Gastrocnemius medialis (tissue), 4 donors: ENCODE measurements around the gene TBC1D10A. TPM values are rescaled to one million over a fixed set of nuclear protein-coding genes. Genes with fewer than 3 reads are reported as not detected.

Source experiments
- ATAC-seq, 2 donors: fragments of 150-250 bp; one replicate each; pipeline ENCODE4 v1.9.1; 2016
- DNase-seq, 2 donors: peaks; one replicate each; pipeline ENCODE4 v3.0.0-alpha.2; 2019
- H3K27ac ChIP-seq, 4 donors: fragments of 200-600 bp; sonication (generic); 1 replicate in 1 of 4; 2 replicates in 3 of 4; pipeline ENCODE4 v1.5.1; 2016 to 2018; ENCODE audit warnings: mild to moderate bottlenecking in 2 of 4, moderate library complexity in 1 of 4
- H3K27me3 ChIP-seq, 3 donors: fragments of 200-600 bp; sonication (generic) in 2 of 3; 1 replicate in 1 of 3; 2 replicates in 2 of 3; pipeline versions ENCODE4 v1.5.1 to v1.6.0; 2016 to 2019; ENCODE audit warnings: mild to moderate bottlenecking in 1 of 3, moderate library complexity in 1 of 3
- H3K36me3 ChIP-seq, 2 donors: fragments of 200-600 bp; sonication (generic) in 1 of 2; one replicate each; pipeline ENCODE4 v1.5.1; 2017 to 2018
- H3K4me1 ChIP-seq, 2 donors: fragments of 200-600 bp; sonication (generic) in 1 of 2; one replicate each; pipeline ENCODE4 v1.5.1; 2016 to 2017; ENCODE audit warnings: mild to moderate bottlenecking in 2 of 2
- H3K4me3 ChIP-seq, 4 donors: fragments of 200-600 bp; sonication (generic) in 3 of 4; 1 replicate in 1 of 4; 2 replicates in 3 of 4; pipeline ENCODE4 v1.5.1; 2016 to 2019; ENCODE audit warnings: mild to moderate bottlenecking in 2 of 4
- H3K9me3 ChIP-seq, 3 donors: fragments of 200-600 bp; sonication (generic) in 2 of 3; 1 replicate in 1 of 3; 2 replicates in 2 of 3; pipeline ENCODE4 v1.5.1; 2016 to 2019
- POLR2A ChIP-seq, 2 donors: fragments of 450-650 bp; IDR thresholded peaks; one replicate each; pipeline ENCODE4 v1.6.1; 2017; ENCODE audit warnings: antibody characterized with exemption in 2 of 2, mild to moderate bottlenecking in 2 of 2, moderate library complexity in 2 of 2
- in situ Hi-C, 4 donors: fragments of 200-750 bp; cut with MboI; loops; one replicate each; pipeline versions ENCODE4 v1.15.0 to v1.8.0; 2017; ENCODE audit warnings: low sequenced_read_pairs in 4 of 4
- intact Hi-C: fragments of 100-400 bp; cut with DNase I; formaldehyde crosslinking; loops from one replicate; pipeline ENCODE4 v1.15.1; 2023; ENCODE audit warnings: low total_unique reads
- total RNA-seq, 4 donors: library from RNA; depleted of rRNA; stranded (reverse); fragments of >200 nt; gene quantifications; one replicate each; pipeline versions ENCODE4 v1.1.0 to v1.2.3, GENCODE V29; 2016
- TF ChIP-seq, protein P1 (sequence below), 5 experiments: fragments of 450-650 bp in 3 of 5; fragments of 200-600 bp in 2 of 5; sonication (generic) in 2 of 5; IDR thresholded peaks in 4 of 5; conservative IDR thresholded peaks in 1 of 5; 1 replicate in 4 of 5; 2 replicates in 1 of 5; pipeline ENCODE4 v1.5.1; 2016 to 2019; ENCODE audit warnings: antibody characterized with exemption in 5 of 5, mild to moderate bottlenecking in 3 of 5, moderate library complexity in 3 of 5

TBC1D10A gene, protein sequence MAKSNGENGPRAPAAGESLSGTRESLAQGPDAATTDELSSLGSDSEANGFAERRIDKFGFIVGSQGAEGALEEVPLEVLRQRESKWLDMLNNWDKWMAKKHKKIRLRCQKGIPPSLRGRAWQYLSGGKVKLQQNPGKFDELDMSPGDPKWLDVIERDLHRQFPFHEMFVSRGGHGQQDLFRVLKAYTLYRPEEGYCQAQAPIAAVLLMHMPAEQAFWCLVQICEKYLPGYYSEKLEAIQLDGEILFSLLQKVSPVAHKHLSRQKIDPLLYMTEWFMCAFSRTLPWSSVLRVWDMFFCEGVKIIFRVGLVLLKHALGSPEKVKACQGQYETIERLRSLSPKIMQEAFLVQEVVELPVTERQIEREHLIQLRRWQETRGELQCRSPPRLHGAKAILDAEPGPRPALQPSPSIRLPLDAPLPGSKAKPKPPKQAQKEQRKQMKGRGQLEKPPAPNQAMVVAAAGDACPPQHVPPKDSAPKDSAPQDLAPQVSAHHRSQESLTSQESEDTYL
- total RNA-seq = 1 to 10 TPM; 4.1 to 9.6 (median 6.2) TPM

- in situ Hi-C loops (no loop called here), intact Hi-C loops (loop anchor here (1.0 to 5.0 kb wide), 4 partner anchors 29 to 1530 kb away; partner anchors contain the start of genes CASTOR1, RNF215 and SF3A1)
- peak within 1 kb of the TSS; percentile 83 to 99 (median 87) for H3K4me3 ChIP-seq
- peak; percentile 75 to 84 for TF ChIP-seq POLR2A (IDR thresholded peaks at IDR 0.05)
- TF ChIP-seq, protein P1, sequence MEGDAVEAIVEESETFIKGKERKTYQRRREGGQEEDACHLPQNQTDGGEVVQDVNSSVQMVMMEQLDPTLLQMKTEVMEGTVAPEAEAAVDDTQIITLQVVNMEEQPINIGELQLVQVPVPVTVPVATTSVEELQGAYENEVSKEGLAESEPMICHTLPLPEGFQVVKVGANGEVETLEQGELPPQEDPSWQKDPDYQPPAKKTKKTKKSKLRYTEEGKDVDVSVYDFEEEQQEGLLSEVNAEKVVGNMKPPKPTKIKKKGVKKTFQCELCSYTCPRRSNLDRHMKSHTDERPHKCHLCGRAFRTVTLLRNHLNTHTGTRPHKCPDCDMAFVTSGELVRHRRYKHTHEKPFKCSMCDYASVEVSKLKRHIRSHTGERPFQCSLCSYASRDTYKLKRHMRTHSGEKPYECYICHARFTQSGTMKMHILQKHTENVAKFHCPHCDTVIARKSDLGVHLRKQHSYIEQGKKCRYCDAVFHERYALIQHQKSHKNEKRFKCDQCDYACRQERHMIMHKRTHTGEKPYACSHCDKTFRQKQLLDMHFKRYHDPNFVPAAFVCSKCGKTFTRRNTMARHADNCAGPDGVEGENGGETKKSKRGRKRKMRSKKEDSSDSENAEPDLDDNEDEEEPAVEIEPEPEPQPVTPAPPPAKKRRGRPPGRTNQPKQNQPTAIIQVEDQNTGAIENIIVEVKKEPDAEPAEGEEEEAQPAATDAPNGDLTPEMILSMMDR (IDR thresholded peaks at IDR 0.05 in 4 of 5, conservative IDR thresholded peaks at IDR 0.05 in 1 of 5) = no peak
- peaks cover 21 to 30% of the 10 kb centered on the region in 2 donors for H3K4me1 ChIP-seq
- peaks cover 0 to 2% of the 10 kb centered on the region in 2 donors for H3K36me3 ChIP-seq
- ATAC-seq = peak; percentile 84 to 92
- peak; percentile 73 to 88 for DNase-seq
- no peaks in the 10 kb centered on the region for H3K27me3 ChIP-seq
- H3K27ac ChIP-seq = peak within 1 kb of the TSS; percentile 81 to 84 (median 82)
- H3K9me3 ChIP-seq = no peaks in the 10 kb centered on the region
Observed at GRCh38 chr22:30326706-30327362, at the start of gene TBC1D10A. TBC1D10A (minus strand) TSS chr22:30326941; CDS start chr22:30326881, 60 bp downstream.

- Histone ChIP-seq H3K27me3 (no peaks in the 10 kb centered on the region), H3K9me3 (no peaks in the 10 kb centered on the region), H3K4me1 (no peaks in the 10 kb centered on the region), H3K4me3 (no peak overlapping the region), H3K36me3 (peaks cover 0 to 24% of the 10 kb centered on the region in 2 donors), H3K27ac (no peak overlapping the region)
- intact Hi-C loops (no loop called here), in situ Hi-C loops (loop anchor here (25.0 kb wide), 1 partner anchor 263 kb away; no protein-coding TSS in a partner anchor)
- DNase-seq (no peak), ATAC-seq (no peak)
- TF ChIP-seq, protein P1 (IDR thresholded peaks at IDR 0.05 in 4 of 5, conservative IDR thresholded peaks at IDR 0.05 in 1 of 5) = no peak
- TF ChIP-seq POLR2A (IDR thresholded peaks at IDR 0.05) = no peak
Observed at GRCh38 chr22:30375312-30375849, 48.6 kb upstream of the TBC1D10A start.

DNA sequence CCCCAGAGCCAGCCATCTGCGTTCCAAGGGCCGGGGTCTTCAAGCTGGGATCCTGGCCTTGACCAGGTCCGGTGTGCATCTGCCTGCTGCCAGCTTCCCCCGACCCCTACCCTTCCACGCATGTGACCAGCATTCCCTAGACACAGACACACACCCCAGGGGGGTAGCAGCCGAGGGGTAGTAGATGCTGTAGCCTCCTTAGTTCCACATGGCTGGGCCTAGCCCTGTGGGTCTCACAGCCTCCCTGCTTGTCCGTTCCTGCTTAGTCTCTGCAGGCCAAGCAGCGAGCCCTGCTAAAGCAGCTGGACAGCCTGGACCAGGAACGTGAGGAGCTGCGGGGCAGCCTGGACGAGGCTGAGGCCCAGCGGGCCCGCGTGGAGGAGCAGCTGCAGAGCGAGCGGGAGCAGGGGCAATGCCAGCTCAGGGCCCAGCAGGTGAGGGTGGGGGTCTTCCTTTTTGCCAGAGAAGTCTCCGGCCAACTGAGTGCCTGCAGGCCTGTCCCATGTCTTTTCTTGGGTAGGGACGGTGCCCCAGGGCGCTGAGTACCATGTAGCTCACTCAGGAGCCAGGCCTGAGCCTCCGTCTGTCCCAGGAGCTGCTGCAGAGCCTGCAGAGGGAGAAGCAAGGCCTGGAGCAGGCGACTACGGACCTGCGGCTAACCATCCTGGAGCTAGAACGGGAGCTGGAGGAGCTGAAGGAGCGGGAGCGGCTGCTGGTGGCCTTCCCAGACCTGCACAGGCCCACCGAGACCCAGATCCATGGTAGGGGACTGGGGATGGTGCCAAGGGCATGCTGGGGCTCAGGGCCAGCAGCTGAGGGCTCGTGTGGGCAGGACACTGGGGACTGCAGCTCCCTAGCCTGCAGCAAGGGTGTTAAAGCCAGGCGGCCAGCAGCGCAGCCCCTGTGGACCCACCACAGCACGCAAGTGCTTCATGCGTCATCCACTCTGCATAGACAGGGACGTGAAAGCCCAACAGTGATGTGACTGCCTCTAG lies 46.9 kb upstream of the TBC1D10A start:
- Histone ChIP-seq H3K27ac (no peak overlapping the region), H3K4me1 (no peaks in the 10 kb centered on the region), H3K4me3 (no peak overlapping the region), H3K27me3 (no peaks in the 10 kb centered on the region), H3K9me3 (no peaks in the 10 kb centered on the region), H3K36me3 (peaks cover 0 to 10% of the 10 kb centered on the region in 2 donors)
- intact Hi-C loops = no loop called here
- TF ChIP-seq POLR2A (IDR thresholded peaks at IDR 0.05) = no peak
- TF ChIP-seq, protein P1 (IDR thresholded peaks at IDR 0.05 in 4 of 5, conservative IDR thresholded peaks at IDR 0.05 in 1 of 5) = no peak
- DNase-seq (no peak), ATAC-seq (no peak)
- in situ Hi-C loops = no loop called here

DNA sequence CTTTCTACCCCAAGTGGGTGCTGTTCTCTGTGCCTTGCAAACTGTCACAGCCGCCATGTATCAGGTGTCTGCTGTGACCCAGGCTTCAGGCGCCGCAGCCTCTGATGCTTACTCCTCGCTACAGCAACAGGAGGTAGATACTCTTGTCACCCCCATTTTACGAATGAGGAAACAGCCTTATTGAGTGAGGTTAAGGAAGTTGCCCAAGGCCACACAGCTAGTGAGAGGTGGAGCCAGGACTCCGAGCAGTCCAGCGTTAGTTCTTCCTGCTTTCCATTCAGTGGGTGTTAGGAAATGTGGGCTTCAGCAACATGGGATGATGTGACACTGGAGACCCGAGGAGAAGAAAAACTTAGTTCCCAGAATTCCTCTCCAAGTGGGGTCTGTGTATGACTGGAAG lies 46.2 kb upstream of the TBC1D10A start:
- no peak overlapping the region for H3K27ac ChIP-seq
- TF ChIP-seq POLR2A (IDR thresholded peaks at IDR 0.05) = no peak
- TF ChIP-seq, protein P1 (IDR thresholded peaks at IDR 0.05 in 4 of 5, conservative IDR thresholded peaks at IDR 0.05 in 1 of 5) = no peak
- DNase-seq (no peak), ATAC-seq (no peak)
- intact Hi-C loops = no loop called here
- H3K9me3 ChIP-seq = no peaks in the 10 kb centered on the region
- in situ Hi-C loops = no loop called here
- no peak overlapping the region for H3K4me3 ChIP-seq
- no peaks in the 10 kb centered on the region for H3K4me1 ChIP-seq
- H3K27me3 ChIP-seq = no peaks in the 10 kb centered on the region
- H3K36me3 ChIP-seq = peaks cover 0 to 9% of the 10 kb centered on the region in 2 donors
